HEK293 (cell line): ENCODE measurements around the gene COX7A2L.

Source experiments
- CTCF ChIP-seq: fragments of 450-650 bp; formaldehyde crosslinking; IDR thresholded peaks from 2 replicates; pipeline ENCODE4 v1.5.1; 2016; ENCODE audit warnings: missing biosample characterization, missing genetic modification characterization
- REST ChIP-seq: fragments of 450-650 bp; formaldehyde crosslinking; IDR thresholded peaks from 2 replicates; pipeline ENCODE4 v1.5.1; 2016; ENCODE audit warnings: missing biosample characterization, missing genetic modification characterization
- ZNF114 ChIP-seq: fragments of 450-650 bp; formaldehyde crosslinking; IDR thresholded peaks from 2 replicates; pipeline ENCODE4 v1.5.0; 2017; ENCODE audit warnings: missing biosample characterization, missing genetic modification characterization
- ZNF174 ChIP-seq: fragments of 450-650 bp; formaldehyde crosslinking; IDR thresholded peaks from 2 replicates; pipeline ENCODE4 v1.5.0; 2017; ENCODE audit warnings: missing biosample characterization, mild to moderate bottlenecking, missing genetic modification characterization
- ZNF280D ChIP-seq: fragments of 450-650 bp; formaldehyde crosslinking; IDR thresholded peaks from 2 replicates; pipeline ENCODE4 v1.5.1; 2016; ENCODE audit warnings: missing biosample characterization, missing genetic modification characterization
- ZNF670 ChIP-seq: fragments of 450-650 bp; formaldehyde crosslinking; IDR thresholded peaks from 2 replicates; pipeline ENCODE4 v1.5.1; 2016; ENCODE audit warnings: missing biosample characterization, missing genetic modification characterization, low read depth

- TF ChIP-seq CTCF (no peak), ZNF174 (tag by site-specific recombination) (no peak), REST (no peak), ZNF670 (tag by site-specific recombination) (no peak), ZNF114 (tag by site-specific recombination) (no peak), ZNF280D (no peak)
These were observed 45.1 kb downstream of the COX7A2L start for GRCh38 chr2:42315844-42316470.
